B cell (primary cell): ENCODE data around the gene SDR42E1. TPM values are rescaled to one million over a fixed set of nuclear protein-coding genes. Genes with fewer than 3 reads are reported as not detected.

Experiments used
- ATAC-seq: fragments of 200-7000 bp; cut with Tn5 transposase; one replicate; pipeline ENCODE4 v1.10.0; 2021; ENCODE audit warnings: low read depth, mild to moderate bottlenecking, moderate number of reproducible peaks, moderate library complexity
- CTCF ChIA-PET: fragments of 350-600 bp; sonication (Branson Sonifier 250); formaldehyde crosslinking; loops from one replicate; lab custom pipeline; 2021; ENCODE audit warnings: antibody characterized with exemption, inconsistent platforms; lab: Charles Lee
- POLR2A ChIA-PET: fragments of 350-600 bp; sonication (Branson Sonifier 250); formaldehyde crosslinking; loops from one replicate; lab custom pipeline; 2021; ENCODE audit warnings: antibody characterized with exemption; lab: Charles Lee
- DNase-seq: peaks from one replicate; pipeline ENCODE4 v3.0.0; 2013
- H2AFZ ChIP-seq: 2 replicates; pipeline ENCODE4 v1.6.1; 2012; ENCODE audit warnings: mild to moderate bottlenecking, low read depth, low read length; ENCODE audit not compliant: insufficient read depth, poor library complexity, severe bottlenecking
- H3K27ac ChIP-seq, 2 donors: 1 replicate in 1 of 2; 2 replicates in 1 of 2; pipeline ENCODE4 v1.5.1; 2012 to 2013; ENCODE audit warnings: low read length in 2 of 2, mild to moderate bottlenecking in 2 of 2, moderate library complexity in 1 of 2
- H3K27me3 ChIP-seq, 4 experiments: fragments of 200-600 bp in 1 of 4; sonication (generic) in 1 of 4; replicated peaks in 1 of 4; 1 replicate in 2 of 4; 2 replicates in 2 of 4; pipeline versions ENCODE4 v1.6.1 to v1.7.0; 2013 to 2016; ENCODE audit warnings: low read length in 3 of 4, mild to moderate bottlenecking in 2 of 4, mixed read lengths in 1 of 4, moderate library complexity in 1 of 4; ENCODE audit not compliant: insufficient read depth in 4 of 4, control insufficient read depth in 3 of 4; ENCODE audit errors: control extremely low read depth in 1 of 4
- H3K36me3 ChIP-seq, 2 experiments: replicated peaks in 1 of 2; 1 replicate in 1 of 2; 2 replicates in 1 of 2; pipeline versions ENCODE4 v1.6.1 to v1.7.1; 2013; ENCODE audit warnings: low read length in 1 of 2; ENCODE audit not compliant: insufficient read depth in 2 of 2, control insufficient read depth in 1 of 2; ENCODE audit errors: control extremely low read depth in 1 of 2, extremely low read depth in 1 of 2
- H3K4me1 ChIP-seq, 2 donors: fragments of 200-600 bp in 1 of 2; sonication (generic) in 1 of 2; 1 replicate in 1 of 2; 2 replicates in 1 of 2; pipeline versions ENCODE4 v1.5.1 to v1.6.1; 2013 to 2017; ENCODE audit warnings: low read length in 2 of 2; ENCODE audit not compliant: control insufficient read depth in 2 of 2, insufficient read depth in 2 of 2
- H3K4me2 ChIP-seq: replicated peaks from 2 replicates; pipeline ENCODE3; 2012; ENCODE audit warnings: mild to moderate bottlenecking, low read depth, low read length; ENCODE audit not compliant: poor library complexity, severe bottlenecking
- H3K4me3 ChIP-seq, 5 experiments: fragments of 200-600 bp in 1 of 5; sonication (generic) in 1 of 5; 1 replicate in 3 of 5; 2 replicates in 2 of 5; pipeline versions ENCODE4 v1.5.1 to v1.7.0; 2011 to 2016; ENCODE audit warnings: low read length in 4 of 5, mild to moderate bottlenecking in 4 of 5, low read depth in 2 of 5, control low read depth in 1 of 5, moderate library complexity in 1 of 5; ENCODE audit not compliant: insufficient read depth in 1 of 5; ENCODE audit errors: control extremely low read depth in 1 of 5, extremely low read depth in 1 of 5
- H3K79me2 ChIP-seq: fragments of 200-600 bp; sonication (generic); one replicate; pipeline ENCODE4 v1.6.0; 2016; ENCODE audit warnings: low read length; ENCODE audit not compliant: control insufficient read depth, insufficient read depth
- H3K9ac ChIP-seq: fragments of 200-600 bp; sonication (generic); 2 replicates; pipeline ENCODE4 v1.6.1; 2017; ENCODE audit warnings: mild to moderate bottlenecking, low read length, moderate library complexity
- H3K9me3 ChIP-seq, 3 donors: one replicate each; pipeline versions ENCODE4 v1.6.1 to v1.7.1; 2013; ENCODE audit warnings: low read length in 2 of 3; ENCODE audit not compliant: control insufficient read depth in 2 of 3, insufficient read depth in 1 of 3; ENCODE audit errors: control extremely low read depth in 1 of 3
- H4K20me1 ChIP-seq: 2 replicates; pipeline ENCODE4 v1.6.0; 2012; ENCODE audit warnings: mild to moderate bottlenecking, low read length; ENCODE audit not compliant: insufficient read depth, control insufficient read depth, poor library complexity, severe bottlenecking
- H3K27ac Mint-ChIP-seq: one replicate; pipeline ENCODE4 v1.8.0; 2021; ENCODE audit warnings: mixed read lengths
- H3K27me3 Mint-ChIP-seq: one replicate; pipeline ENCODE4 v1.8.0; 2021; ENCODE audit warnings: mixed read lengths
- H3K4me1 Mint-ChIP-seq: one replicate; pipeline ENCODE4 v1.8.0; 2021; ENCODE audit warnings: mixed read lengths
- H3K4me3 Mint-ChIP-seq: one replicate; pipeline ENCODE4 v1.8.0; 2021; ENCODE audit warnings: mixed read lengths
- H3K9me3 Mint-ChIP-seq: one replicate; pipeline ENCODE4 v1.8.0; 2022; ENCODE audit warnings: mixed read lengths; ENCODE audit not compliant: insufficient read depth
- CTCF ChIP-seq: fragments of 200-600 bp; IDR thresholded peaks from one replicate; pipeline ENCODE4 v1.8.0; 2022; ENCODE audit warnings: antibody characterized with exemption, mild to moderate bottlenecking
- EZH2 ChIP-seq: IDR thresholded peaks from 2 replicates; pipeline ENCODE4 v1.6.1; 2012; ENCODE audit warnings: borderline replicate concordance, low read depth, mild to moderate bottlenecking, moderate library complexity, low read length; ENCODE audit not compliant: insufficient read depth, poor library complexity, severe bottlenecking
- WGBS: methylation state at CpG from one replicate; pipeline ENCODE4 v1.1.5; 2013; ENCODE audit warnings: missing lambda C conversion rate; ENCODE audit not compliant: insufficient coverage; 5-methylcytosine and 5-hydroxymethylcytosine counted together
- intact Hi-C: fragments of 100-400 bp; cut with micrococcal nuclease; formaldehyde crosslinking; loops from one replicate; pipeline ENCODE4 v1.10.0; 2022
- polyA plus RNA-seq: library from polyadenylated mRNA; depleted of rRNA; stranded (reverse); fragments of >200 nt; gene quantifications from 2 replicates; pipeline ENCODE4 v1.2.3, GENCODE V29; 2012
- total RNA-seq, 2 donors: library from RNA; stranded (reverse); fragments of 120-200 nt in 1 of 2; gene quantifications; 1 replicate in 1 of 2; 2 replicates in 1 of 2; pipeline versions ENCODE4 v1.2.3 to v1.2.4, GENCODE V29; 2013 to 2022

SDR42E1 gene
- total and polyA plus RNA-seq, 2 donors (not counting 1 experiment from before 2014, with no cell fraction given) = 2.1 to 6.9 TPM

DNA sequence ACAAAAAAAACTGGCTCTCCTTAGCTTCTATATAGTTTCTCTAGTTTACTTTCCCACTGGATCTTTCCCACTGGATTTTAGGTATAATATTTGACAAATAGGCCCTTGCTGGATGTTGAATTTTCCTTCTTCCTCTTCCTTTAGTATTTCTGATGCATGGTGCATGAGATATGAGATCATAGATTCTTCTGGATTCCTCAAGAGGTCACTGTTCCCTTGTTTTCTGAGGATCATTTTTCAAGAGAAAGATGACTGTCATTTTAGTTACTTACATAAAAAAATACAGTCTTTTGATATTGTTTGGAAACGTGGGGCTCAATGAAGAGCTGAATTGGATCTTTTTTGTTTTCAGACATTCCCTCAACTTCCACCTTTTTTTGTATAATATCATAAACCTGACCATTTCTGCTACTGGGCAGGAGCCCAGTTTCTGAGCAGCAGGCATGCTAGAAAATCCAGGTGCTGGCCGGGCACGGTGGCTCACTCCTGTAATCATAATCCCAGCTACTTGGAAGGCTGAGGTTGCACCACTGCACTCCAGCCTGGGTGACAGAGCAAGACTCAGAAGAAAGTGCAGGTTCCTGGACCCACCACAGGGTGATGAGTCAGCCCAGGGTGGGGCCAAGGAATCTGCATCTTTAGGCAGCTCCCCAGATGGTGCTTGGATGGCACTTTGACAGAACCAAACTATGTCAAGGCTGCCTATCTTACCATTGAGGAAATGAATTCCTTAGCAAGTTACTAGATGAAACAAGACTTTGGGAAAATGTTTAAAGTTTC lies 70.3 kb downstream of the SDR42E1 start:
- H3K27ac Mint-ChIP-seq = no peak overlapping the region
- POLR2A ChIA-PET = interaction anchor here (0.6 kb wide), 1 partner anchor 30 kb away, joined by 4 read pairs; no protein-coding TSS in a partner anchor
- Histone ChIP-seq H3K4me2 (no peak overlapping the region), H4K20me1 (peaks cover 56% of the 10 kb centered on the region), H3K36me3 (peaks cover 11 to 99% of the 10 kb centered on the region in 2 experiments), H2AFZ (no peak overlapping the region), H3K9ac (no peak overlapping the region), H3K27me3 (no peaks in the 10 kb centered on the region), H3K27ac (no peak overlapping the region), H3K79me2 (peaks cover 5% of the 10 kb centered on the region), H3K4me3 (no peak overlapping the region), H3K9me3 (no peaks in the 10 kb centered on the region), H3K4me1 (no peaks in the 10 kb centered on the region)
- CTCF ChIA-PET = interaction anchor here (1.3 to 1.7 kb wide), 3 partner anchors 14 to 289 kb away, joined by 3 to 4 read pairs (median 4); no protein-coding TSS in a partner anchor
- DNase-seq (no peak), ATAC-seq (no peak)
- no peaks in the 10 kb centered on the region for H3K27me3 Mint-ChIP-seq
- no peaks in the 10 kb centered on the region for H3K4me1 Mint-ChIP-seq
- 92% methylated on average over 2 of the region's 3 CpGs for WGBS
- no peak overlapping the region for H3K4me3 Mint-ChIP-seq
- intact Hi-C loops = no loop called here
- H3K9me3 Mint-ChIP-seq = no peaks in the 10 kb centered on the region
- TF ChIP-seq EZH2 (no peak), CTCF (peak; percentile 28)
